Stomach (tissue), 4 donors: Measurements from ENCODE around the gene LRRC4C.

Experiments
- CTCF ChIP-seq, 7 experiments: fragments of 450-650 bp in 4 of 7; fragments of 200-600 bp in 3 of 7; sonication (generic) in 3 of 7; IDR thresholded peaks; one replicate each; pipeline ENCODE4 v1.5.1; 2016 to 2019; ENCODE audit warnings: antibody characterized with exemption in 7 of 7, control low read depth in 2 of 7, mild to moderate bottlenecking in 1 of 7
- EP300 ChIP-seq: sonication (generic); formaldehyde crosslinking; IDR thresholded peaks from one replicate; pipeline ENCODE4 v1.6.1; 2017; ENCODE audit warnings: antibody characterized with exemption

GRCh38 chr11:40134820-40135570 lies 1324.5 kb downstream of the LRRC4C start:
- TF ChIP-seq CTCF (IDR thresholded peaks at IDR 0.05), result no peak
- TF ChIP-seq EP300, result no peak
